Smooth muscle cell (in vitro differentiated cells): ENCODE measurements around the gene SAE1. TPM values are rescaled to one million over a fixed set of nuclear protein-coding genes. Genes with fewer than 3 reads are reported as not detected.

Source experiments
- DNase-seq: peaks from one replicate; lab custom pipeline; 2025; ENCODE audit not compliant: unreplicated experiment; lab: John Stamatoyannopoulos, UW
- H2AFZ ChIP-seq: fragments of 200-600 bp; sonication (generic); 2 replicates; pipeline ENCODE4 v1.6.0; 2016; ENCODE audit warnings: antibody characterized with exemption, low read depth, mild to moderate bottlenecking
- H3F3A ChIP-seq: fragments of 200-600 bp; sonication (generic); 2 replicates; pipeline ENCODE4 v1.6.0; 2017; ENCODE audit warnings: antibody characterized with exemption, low read depth
- H3K27ac ChIP-seq: fragments of 200-600 bp; sonication (generic); 2 replicates; pipeline ENCODE4 v1.5.1; 2016; ENCODE audit warnings: low read depth, mild to moderate bottlenecking
- H3K27me3 ChIP-seq: fragments of 200-600 bp; sonication (generic); 2 replicates; pipeline ENCODE4 v1.6.1; 2016; ENCODE audit warnings: low read depth, mild to moderate bottlenecking
- H3K36me3 ChIP-seq: fragments of 200-600 bp; sonication (generic); 2 replicates; pipeline ENCODE4 v1.5.1; 2016; ENCODE audit warnings: low read depth
- H3K4me1 ChIP-seq: fragments of 200-600 bp; sonication (generic); 2 replicates; pipeline ENCODE4 v1.5.1; 2016; ENCODE audit warnings: low read depth
- H3K4me2 ChIP-seq: fragments of 200-600 bp; sonication (generic); 2 replicates; pipeline ENCODE4 v1.6.0; 2016; ENCODE audit warnings: mild to moderate bottlenecking
- H3K4me3 ChIP-seq: fragments of 200-600 bp; sonication (generic); 2 replicates; pipeline ENCODE4 v1.5.1; 2016; ENCODE audit warnings: mild to moderate bottlenecking
- H3K79me2 ChIP-seq: fragments of 200-600 bp; sonication (generic); 2 replicates; pipeline ENCODE4 v1.6.0; 2016; ENCODE audit warnings: low read depth, mild to moderate bottlenecking
- H3K9ac ChIP-seq: fragments of 200-600 bp; sonication (generic); 2 replicates; pipeline ENCODE4 v1.6.0; 2016; ENCODE audit warnings: low read depth
- H3K9me3 ChIP-seq: fragments of 200-600 bp; sonication (generic); replicated peaks from 2 replicates; pipeline ENCODE4 v1.5.1; 2016; ENCODE audit warnings: low read depth
- H4K20me1 ChIP-seq: fragments of 200-600 bp; sonication (generic); 2 replicates; pipeline ENCODE4 v1.6.0; 2016; ENCODE audit warnings: low read depth
- WGBS: methylation state at CpG from one replicate; pipeline ENCODE4 v1.1.7; 2016; ENCODE audit warnings: low lambda C conversion rate; 5-methylcytosine and 5-hydroxymethylcytosine counted together
- polyA plus RNA-seq: library from polyadenylated mRNA; unstranded; fragments of >200 nt; fragmentation: Nextera tagmentation; extraction: Ambion mirVana; gene quantifications from 2 replicates; pipeline ENCODE4 v1.2.1, GENCODE V29; 2016
- total RNA-seq: library from RNA; depleted of rRNA; stranded (reverse); fragments of >200 nt; gene quantifications from 2 replicates; pipeline ENCODE4 v1.2.3, GENCODE V29; 2014
- TF ChIP-seq, protein P1 (sequence below): fragments of 200-600 bp; sonication (generic); IDR thresholded peaks from 2 replicates; pipeline ENCODE4 v1.5.1; 2017; ENCODE audit warnings: borderline replicate concordance, mild to moderate bottlenecking, antibody characterized with exemption; ENCODE audit not compliant: insufficient read depth, poor library complexity, severe bottlenecking

The SAE1 gene
- total and polyA plus RNA-seq, 2 experiments from 2014 or later, result 65.9 to 89.4 TPM

DNA sequence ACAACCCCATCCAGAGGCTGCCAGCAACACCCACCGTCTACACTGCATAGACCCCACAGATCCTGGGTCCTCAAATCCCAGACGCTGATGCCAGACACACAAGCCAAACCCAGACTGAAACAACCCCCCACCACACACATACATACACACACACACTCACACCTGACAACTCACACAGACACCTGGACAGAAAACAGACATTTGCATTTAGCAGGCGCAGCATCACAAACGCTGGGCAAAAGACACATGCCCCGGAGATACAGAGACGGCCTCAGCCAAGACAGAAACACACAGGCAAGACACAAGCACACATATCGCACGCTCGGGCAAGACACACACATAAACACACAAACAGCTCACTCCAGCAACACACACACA, 99.0 kb downstream of the SAE1 start:
- H3K4me3 ChIP-seq, result peak overlapping the region; percentile 96
- peaks cover 25% of the 10 kb centered on the region for H3K4me1 ChIP-seq
- peak overlapping the region; percentile 73 for H3K9ac ChIP-seq
- peak overlapping the region; percentile 98 for H3K4me2 ChIP-seq
- peak overlapping the region; percentile 89 for H3K27ac ChIP-seq
- no peaks in the 10 kb centered on the region for H3K36me3 ChIP-seq
- no peak for DNase-seq
- peaks cover 54% of the 10 kb centered on the region for H3F3A ChIP-seq
- peaks cover 28% of the 10 kb centered on the region for H4K20me1 ChIP-seq
- 3% methylated on average over 9 of the region's 9 CpGs for WGBS
- TF ChIP-seq, protein P1, sequence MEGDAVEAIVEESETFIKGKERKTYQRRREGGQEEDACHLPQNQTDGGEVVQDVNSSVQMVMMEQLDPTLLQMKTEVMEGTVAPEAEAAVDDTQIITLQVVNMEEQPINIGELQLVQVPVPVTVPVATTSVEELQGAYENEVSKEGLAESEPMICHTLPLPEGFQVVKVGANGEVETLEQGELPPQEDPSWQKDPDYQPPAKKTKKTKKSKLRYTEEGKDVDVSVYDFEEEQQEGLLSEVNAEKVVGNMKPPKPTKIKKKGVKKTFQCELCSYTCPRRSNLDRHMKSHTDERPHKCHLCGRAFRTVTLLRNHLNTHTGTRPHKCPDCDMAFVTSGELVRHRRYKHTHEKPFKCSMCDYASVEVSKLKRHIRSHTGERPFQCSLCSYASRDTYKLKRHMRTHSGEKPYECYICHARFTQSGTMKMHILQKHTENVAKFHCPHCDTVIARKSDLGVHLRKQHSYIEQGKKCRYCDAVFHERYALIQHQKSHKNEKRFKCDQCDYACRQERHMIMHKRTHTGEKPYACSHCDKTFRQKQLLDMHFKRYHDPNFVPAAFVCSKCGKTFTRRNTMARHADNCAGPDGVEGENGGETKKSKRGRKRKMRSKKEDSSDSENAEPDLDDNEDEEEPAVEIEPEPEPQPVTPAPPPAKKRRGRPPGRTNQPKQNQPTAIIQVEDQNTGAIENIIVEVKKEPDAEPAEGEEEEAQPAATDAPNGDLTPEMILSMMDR, result no peak
- no peaks in the 10 kb centered on the region for H3K9me3 ChIP-seq
- peaks cover 10% of the 10 kb centered on the region for H3K79me2 ChIP-seq
- no peaks in the 10 kb centered on the region for H3K27me3 ChIP-seq
- H2AFZ ChIP-seq, result no peak overlapping the region

DNA sequence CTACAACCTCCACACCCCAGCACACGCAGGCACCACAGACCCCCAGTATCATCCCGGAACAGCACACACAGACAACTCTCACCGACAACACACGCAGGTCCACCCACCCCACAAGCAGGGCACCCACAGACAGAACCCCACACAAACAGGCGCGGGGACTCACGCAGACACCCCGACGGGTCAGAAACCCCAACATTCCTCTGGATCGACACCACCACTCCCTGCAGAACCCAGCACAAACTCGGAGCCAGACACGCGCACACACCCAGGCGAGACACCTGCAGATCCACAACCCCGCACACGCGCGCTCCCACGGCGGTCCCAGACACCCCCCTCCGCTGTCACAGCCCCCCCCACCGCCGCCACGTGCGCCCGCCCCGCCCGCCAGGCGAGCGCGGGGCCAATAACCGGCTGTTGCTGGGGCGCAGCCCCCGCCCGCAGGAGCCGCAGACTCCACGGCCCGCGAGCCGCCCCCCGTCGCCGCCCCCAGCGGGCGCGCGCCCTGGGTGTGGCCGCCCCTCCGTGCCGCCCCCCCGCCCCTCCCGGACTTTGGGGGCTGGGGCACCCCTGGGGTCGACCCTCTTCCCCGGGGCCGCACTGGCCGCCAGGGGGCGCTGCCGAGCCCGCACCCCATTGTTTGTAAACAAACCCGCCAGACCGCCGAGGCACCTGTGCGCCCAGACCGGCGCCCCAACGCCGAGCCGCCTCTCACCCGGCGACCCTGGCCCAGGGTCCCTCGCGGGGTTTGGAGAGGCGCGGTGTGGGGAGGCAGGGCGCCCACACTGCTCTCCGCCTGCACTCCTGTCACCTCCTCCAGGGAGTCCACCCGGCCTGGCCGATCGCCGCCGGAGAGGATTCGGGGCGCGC, 99.7 kb downstream of the SAE1 start:
- Histone ChIP-seq H3K4me2 (peak overlapping the region; percentile 98), H3K4me1 (peaks cover 25% of the 10 kb centered on the region), H4K20me1 (peaks cover 25% of the 10 kb centered on the region), H3F3A (peaks cover 53% of the 10 kb centered on the region), H3K4me3 (peak overlapping the region; percentile 96), H3K36me3 (no peaks in the 10 kb centered on the region), H3K79me2 (peaks cover 4% of the 10 kb centered on the region), H3K27ac (peak overlapping the region; percentile 90), H3K9me3 (no peaks in the 10 kb centered on the region), H3K27me3 (no peaks in the 10 kb centered on the region), H2AFZ (no peak overlapping the region), H3K9ac (peak overlapping the region; percentile 94)
- WGBS, result 4% methylated on average over 34 of the region's 84 CpGs
- TF ChIP-seq, protein P1, result peak; percentile 93
- peak; percentile 49 for DNase-seq

DNA sequence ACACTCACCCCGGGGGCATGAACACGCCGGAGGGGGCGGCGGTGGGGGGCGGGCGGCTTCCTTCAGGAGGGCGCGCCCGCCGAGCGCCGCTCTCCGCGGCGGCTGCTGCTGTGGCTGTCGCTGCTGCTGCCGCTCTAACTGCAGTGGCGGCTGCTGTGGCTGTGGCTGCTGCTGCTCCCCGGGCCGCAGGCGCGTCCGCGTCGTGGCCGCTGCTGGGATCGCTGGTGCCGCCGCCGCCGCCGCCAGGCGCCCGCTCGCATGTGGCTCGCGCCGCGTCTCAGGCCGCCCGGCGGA, 100.2 kb downstream of the SAE1 start, which contains the start of gene BBC3:
Gene BBC3, minus strand, starts transcription at position 279 of the 294 bp plus-strand sequence. CDS start 2,768 bp downstream, outside the sequence.
- Histone ChIP-seq H3K27ac (peak within 1 kb of the TSS; percentile 92), H3K27me3 (no peaks in the 10 kb centered on the region), H3K79me2 (peaks cover 4% of the 10 kb centered on the region), H3K36me3 (no peaks in the 10 kb centered on the region), H3K9ac (peak within 1 kb of the TSS; percentile 94), H2AFZ (no peak within 1 kb of the TSS), H3F3A (peaks cover 47% of the 10 kb centered on the region), H3K4me2 (peak within 1 kb of the TSS; percentile 98), H4K20me1 (peaks cover 24% of the 10 kb centered on the region), H3K4me3 (peak within 1 kb of the TSS; percentile 96), H3K9me3 (no peaks in the 10 kb centered on the region), H3K4me1 (peaks cover 20% of the 10 kb centered on the region)
- TF ChIP-seq, protein P1, result no peak
- WGBS, result 0% methylated on average over 11 of the region's 43 CpGs
- no peak for DNase-seq
